Panc1 (cell line): Measurements from ENCODE around the gene RFTN1. TPM values are rescaled to one million over a fixed set of nuclear protein-coding genes. Genes with fewer than 3 reads are reported as not detected.

Experiments
- ATAC-seq: fragments of 200-7000 bp; cut with Tn5 transposase; 2 replicates; pipeline ENCODE4 v1.9.1; 2020; ENCODE audit warnings: mild to moderate bottlenecking, moderate library complexity
- BruUV-seq: library from RNA; stranded (reverse); fragments of 400-500 nt; replicated peaks from 2 replicates; lab custom pipeline; 2021; lab: Mats Ljungman, UMichigan
- CTCF ChIA-PET: fragments of 300-600 bp; sonication (Branson Sonifier 250); formaldehyde crosslinking; loops from one replicate; lab custom pipeline; 2022; ENCODE audit warnings: antibody characterized with exemption; lab: Charles Lee
- POLR2A ChIA-PET: fragments of 300-600 bp; sonication (Branson Sonifier 250); formaldehyde crosslinking; loops from one replicate; lab custom pipeline; 2022; ENCODE audit warnings: antibody characterized with exemption; lab: Charles Lee
- DNase-seq: peaks from one replicate; pipeline ENCODE4 v3.0.0-alpha.2; 2010; ENCODE audit warnings: low read depth, low spot score
- H3K27ac ChIP-seq: 2 replicates; pipeline ENCODE4 v1.5.1; 2011; ENCODE audit warnings: mild to moderate bottlenecking, low read length, inconsistent platforms
- H3K27me3 ChIP-seq: fragments of 200-500 bp; sonication (Bioruptor generic); 2 replicates; pipeline ENCODE4 v1.6.0; 2014; ENCODE audit warnings: low read length, inconsistent platforms; ENCODE audit not compliant: control insufficient read depth, insufficient read depth
- H3K36me3 ChIP-seq: fragments of 200-500 bp; sonication (Bioruptor generic); 2 replicates; pipeline ENCODE4 v1.5.1; 2014; ENCODE audit warnings: inconsistent platforms, mild to moderate bottlenecking, low read length, moderate library complexity; ENCODE audit not compliant: control insufficient read depth, insufficient read depth
- H3K4me1 ChIP-seq: 2 replicates; pipeline ENCODE4 v1.5.1; 2011; ENCODE audit warnings: inconsistent platforms, mild to moderate bottlenecking, low read length, moderate library complexity; ENCODE audit not compliant: control insufficient read depth, insufficient read depth
- H3K4me3 ChIP-seq, 2 experiments: 2 replicates each; pipeline ENCODE4 v1.5.1; 2011 to 2012; ENCODE audit warnings: low read depth in 2 of 2, low read length in 2 of 2, mild to moderate bottlenecking in 2 of 2, inconsistent platforms in 1 of 2, moderate library complexity in 1 of 2
- H3K9me3 ChIP-seq: fragments of 200-500 bp; sonication (Bioruptor generic); 2 replicates; pipeline ENCODE4 v1.5.1; 2014; ENCODE audit warnings: low read depth, mild to moderate bottlenecking, inconsistent platforms, low read length, moderate library complexity; ENCODE audit not compliant: control insufficient read depth, insufficient read depth
- CTCF ChIP-seq: fragments of 450-650 bp; IDR thresholded peaks from 2 replicates; pipeline ENCODE4 v1.5.1; 2017; ENCODE audit warnings: mild to moderate bottlenecking
- POLR2AphosphoS5 ChIP-seq: IDR thresholded peaks from 2 replicates; pipeline ENCODE4 v1.6.1; 2012; ENCODE audit warnings: mild to moderate bottlenecking, low read depth, low read length, moderate library complexity
- REST ChIP-seq, 2 experiments: IDR thresholded peaks; 2 replicates each; pipeline ENCODE4 v1.6.1; 2011 to 2012; ENCODE audit warnings: low read depth in 2 of 2, control low read depth in 1 of 2, low read length in 1 of 2, mild to moderate bottlenecking in 1 of 2, moderate library complexity in 1 of 2; ENCODE audit not compliant: insufficient read depth in 1 of 2
- SIN3A ChIP-seq: IDR thresholded peaks from 2 replicates; pipeline ENCODE4 v1.6.1; 2012; ENCODE audit warnings: low read depth, mild to moderate bottlenecking, low read length, moderate library complexity, borderline replicate concordance; ENCODE audit not compliant: insufficient read depth
- TCF7L2 ChIP-seq: IDR thresholded peaks from 2 replicates; pipeline ENCODE4 v1.6.1; 2011; ENCODE audit warnings: mild to moderate bottlenecking, low read depth, low read length, inconsistent platforms
- in situ Hi-C: cut with HindIII; loops from 2 replicates; pipeline ENCODE4 v1.10.0; 2016; ENCODE audit warnings: low sequenced_read_pairs, low pct_unique_long_range_greater_than_20kb
- intact Hi-C: fragments of 100-400 bp; cut with micrococcal nuclease; formaldehyde crosslinking; loops from one replicate; pipeline ENCODE4 v1.10.0; 2022; ENCODE audit not compliant: unreplicated experiment
- total RNA-seq: library from RNA; stranded (reverse); gene quantifications from one replicate; pipeline ENCODE4 v1.2.1, GENCODE V29; 2021; ENCODE audit not compliant: unreplicated experiment

The RFTN1 gene
- total RNA-seq, 1 experiment from 2014 or later = 0.90 TPM

GRCh38 chr3:16316847-16317560 is 196.5 kb downstream of the RFTN1 start:
- DNase-seq (no peak), ATAC-seq (no peak)
- CTCF ChIA-PET = no interaction called here
- Histone ChIP-seq H3K27me3 (no peaks in the 10 kb centered on the region), H3K4me3 (no peak overlapping the region), H3K36me3 (no peaks in the 10 kb centered on the region), H3K4me1 (no peaks in the 10 kb centered on the region), H3K27ac (no peak overlapping the region), H3K9me3 (no peaks in the 10 kb centered on the region)
- intact Hi-C loops (no loop called here), in situ Hi-C loops (no loop called here)
- BruUV-seq = no TSS peak
- TF ChIP-seq REST (IDR thresholded peaks at IDR 0.05; ENCODE audit: insufficient read depth in 1 of 2, low read depth in 2 of 2, low read length in 1 of 2) (no peak), CTCF (no peak), SIN3A (no peak), POLR2AphosphoS5 (no peak), TCF7L2 (no peak)
- POLR2A ChIA-PET = no interaction called here

- Histone ChIP-seq H3K27me3 (no peaks in the 10 kb centered on the region), H3K4me3 (no peak overlapping the region), H3K36me3 (no peaks in the 10 kb centered on the region), H3K27ac (no peak overlapping the region), H3K4me1 (no peaks in the 10 kb centered on the region), H3K9me3 (no peaks in the 10 kb centered on the region)
- ATAC-seq = no peak
- no TSS peak for BruUV-seq
- POLR2A ChIA-PET = no interaction called here
- no peak for DNase-seq
- CTCF ChIA-PET = no interaction called here
- in situ Hi-C loops (no loop called here), intact Hi-C loops (no loop called here)
- no peak for TF ChIP-seq CTCF
- TF ChIP-seq SIN3A = no peak
- TF ChIP-seq TCF7L2 = no peak
- TF ChIP-seq POLR2AphosphoS5 = no peak
- no peak for TF ChIP-seq REST (IDR thresholded peaks at IDR 0.05; ENCODE audit: insufficient read depth in 1 of 2, low read depth in 2 of 2, low read length in 1 of 2)
Observed at GRCh38 chr3:16316396-16316795, 197.1 kb downstream of the RFTN1 start.
